H1 (cell line): Measurements from ENCODE around the gene METTL9. TPM values are rescaled to one million over a fixed set of nuclear protein-coding genes. Genes with fewer than 3 reads are reported as not detected.

Source experiments
- CTCF ChIA-PET: fragments of 300-600 bp; sonication (Branson Sonifier 250); formaldehyde crosslinking; loops from one replicate; lab custom pipeline; 2021; ENCODE audit not compliant: partially characterized antibody; lab: Charles Lee
- POLR2A ChIA-PET: fragments of 300-600 bp; sonication (Branson Sonifier 250); formaldehyde crosslinking; loops from one replicate; lab custom pipeline; 2021; ENCODE audit warnings: inconsistent platforms; ENCODE audit not compliant: partially characterized antibody; lab: Charles Lee
- DNase-seq, 2 experiments: peaks; one replicate each; pipeline versions ENCODE4 v3.0.0 to v3.0.0-alpha.2; 2010 to 2022; ENCODE audit warnings: low spot score in 2 of 2, low read depth in 1 of 2, mixed read lengths in 1 of 2
- FAIRE-seq: peaks from 2 replicates; lab custom pipeline; 2011; peaks lifted over from hg19 to GRCh38; lab: Jason Lieb, UNC
- H2AFZ ChIP-seq: 2 replicates; pipeline ENCODE4 v1.8.1; 2012; ENCODE audit warnings: low read length, inconsistent platforms
- H2AK5ac ChIP-seq: 2 replicates; pipeline ENCODE4 v1.6.1; 2013; ENCODE audit warnings: low read depth, low read length
- H2BK120ac ChIP-seq: replicated peaks from 2 replicates; pipeline ENCODE3; 2013; ENCODE audit warnings: low read depth, low read length, inconsistent platforms
- H2BK12ac ChIP-seq: 2 replicates; pipeline ENCODE4 v1.6.1; 2013; ENCODE audit warnings: low read depth, low read length
- H2BK15ac ChIP-seq: 2 replicates; pipeline ENCODE4 v1.6.1; 2013; ENCODE audit warnings: low read length
- H2BK20ac ChIP-seq: 2 replicates; pipeline ENCODE4 v1.6.1; 2013; ENCODE audit warnings: low read length
- H2BK5ac ChIP-seq: 2 replicates; pipeline ENCODE4 v1.6.1; 2013; ENCODE audit warnings: low read depth, low read length
- H3K14ac ChIP-seq: 2 replicates; pipeline ENCODE4 v1.6.1; 2013; ENCODE audit warnings: inconsistent platforms; ENCODE audit not compliant: insufficient read length
- H3K18ac ChIP-seq: 2 replicates; pipeline ENCODE4 v1.6.1; 2013; ENCODE audit warnings: low read length; ENCODE audit errors: extremely low read depth
- H3K23ac ChIP-seq: 2 replicates; pipeline ENCODE4 v1.6.1; 2013; ENCODE audit warnings: inconsistent platforms; ENCODE audit not compliant: insufficient read length
- H3K23me2 ChIP-seq: 2 replicates; pipeline ENCODE4 v1.6.1; 2013; ENCODE audit warnings: low read depth, low read length
- H3K27ac ChIP-seq: 2 replicates; pipeline ENCODE4 v1.6.1; 2011; ENCODE audit warnings: low read depth, low read length, inconsistent platforms
- H3K27me3 ChIP-seq, 4 experiments: replicated peaks in 1 of 4; 1 replicate in 1 of 4; 2 replicates in 3 of 4; pipeline versions ENCODE4 v1.6.1 to v1.8.1; 2011 to 2013; ENCODE audit warnings: low read length in 3 of 4, mild to moderate bottlenecking in 3 of 4, inconsistent platforms in 2 of 4, mixed read lengths in 2 of 4, moderate library complexity in 1 of 4; ENCODE audit not compliant: control insufficient read depth in 3 of 4, insufficient read depth in 3 of 4; ENCODE audit errors: extremely low read depth in 1 of 4
- H3K36me3 ChIP-seq, 4 experiments: 2 replicates each; pipeline versions ENCODE4 v1.6.1 to v1.8.1; 2011 to 2013; ENCODE audit warnings: mild to moderate bottlenecking in 4 of 4, low read length in 3 of 4, moderate library complexity in 2 of 4, control low read depth in 1 of 4, inconsistent platforms in 1 of 4; ENCODE audit not compliant: insufficient read depth in 4 of 4, control insufficient read depth in 2 of 4
- H3K4ac ChIP-seq: replicated peaks from 2 replicates; pipeline ENCODE3; 2013; ENCODE audit warnings: low read length, low read depth, mixed read lengths, inconsistent platforms; ENCODE audit not compliant: insufficient read length
- H3K4me1 ChIP-seq, 4 experiments: replicated peaks in 1 of 4; 1 replicate in 1 of 4; 2 replicates in 3 of 4; pipeline versions ENCODE4 v1.6.1 to v1.8.1; 2011 to 2013; ENCODE audit warnings: low read length in 3 of 4, inconsistent platforms in 2 of 4, mixed read lengths in 1 of 4; ENCODE audit not compliant: insufficient read depth in 4 of 4, control insufficient read depth in 3 of 4
- H3K4me2 ChIP-seq, 2 experiments: 2 replicates each; pipeline versions ENCODE4 v1.6.1 to v1.8.1; 2011 to 2013; ENCODE audit warnings: low read depth in 2 of 2, low read length in 2 of 2, control low read depth in 1 of 2, inconsistent platforms in 1 of 2, mild to moderate bottlenecking in 1 of 2; ENCODE audit not compliant: insufficient read depth in 1 of 2
- H3K4me3 ChIP-seq, 4 experiments: fragments of 200-600, 300-600 bp in 1 of 4; sonication (generic), shearing (Covaris generic), sonication (Bioruptor Twin) in 1 of 4; 2 replicates each; pipeline versions ENCODE4 v1.5.1 to v1.8.1; 2011 to 2016; ENCODE audit warnings: low read length in 4 of 4, low read depth in 3 of 4, control low read depth in 2 of 4, inconsistent platforms in 2 of 4, mild to moderate bottlenecking in 2 of 4, mixed read lengths in 1 of 4, moderate library complexity in 1 of 4; ENCODE audit not compliant: insufficient read depth in 2 of 4; ENCODE audit errors: extremely low read depth in 1 of 4
- H3K56ac ChIP-seq: replicated peaks from 2 replicates; pipeline ENCODE3; 2013; ENCODE audit warnings: low read depth, mild to moderate bottlenecking, mixed read lengths, low read length, inconsistent platforms; ENCODE audit not compliant: insufficient read length
- H3K79me1 ChIP-seq: 2 replicates; pipeline ENCODE4 v1.6.1; 2013; ENCODE audit warnings: low read depth, low read length, control low read depth
- H3K79me2 ChIP-seq, 2 experiments: 2 replicates each; pipeline versions ENCODE4 v1.6.1 to v1.8.1; 2012 to 2013; ENCODE audit warnings: low read length in 2 of 2, mild to moderate bottlenecking in 2 of 2, inconsistent platforms in 1 of 2; ENCODE audit not compliant: insufficient read depth in 2 of 2, control insufficient read depth in 1 of 2
- H3K9ac ChIP-seq, 4 experiments: replicated peaks in 1 of 4; 1 replicate in 1 of 4; 2 replicates in 3 of 4; pipeline versions ENCODE4 v1.6.1 to v1.8.1; 2011 to 2013; ENCODE audit warnings: low read depth in 3 of 4, low read length in 3 of 4, control low read depth in 2 of 4, mild to moderate bottlenecking in 2 of 4, moderate library complexity in 2 of 4, inconsistent platforms in 1 of 4; ENCODE audit errors: extremely low read depth in 1 of 4
- H3K9me3 ChIP-seq, 2 experiments: 2 replicates each; pipeline versions ENCODE4 v1.6.1 to v1.8.1; 2012 to 2013; ENCODE audit warnings: mild to moderate bottlenecking in 2 of 2, moderate library complexity in 2 of 2, control low read depth in 1 of 2, inconsistent platforms in 1 of 2, low read depth in 1 of 2, low read length in 1 of 2, mixed read lengths in 1 of 2; ENCODE audit not compliant: insufficient read depth in 2 of 2
- H4K20me1 ChIP-seq, 2 experiments: replicated peaks in 1 of 2; 2 replicates each; pipeline versions ENCODE3 to v1.8.1; 2011 to 2013; ENCODE audit warnings: inconsistent platforms in 2 of 2, low read length in 2 of 2, mild to moderate bottlenecking in 1 of 2; ENCODE audit not compliant: insufficient read depth in 2 of 2, control insufficient read depth in 1 of 2
- H4K5ac ChIP-seq: 2 replicates; pipeline ENCODE4 v1.6.1; 2013; ENCODE audit warnings: low read length, low read depth, mixed read lengths, inconsistent platforms; ENCODE audit not compliant: insufficient read length
- H4K8ac ChIP-seq: 2 replicates; pipeline ENCODE4 v1.8.0; 2013; ENCODE audit warnings: mild to moderate bottlenecking, moderate library complexity, low read length, inconsistent platforms; ENCODE audit not compliant: insufficient read depth; ENCODE audit errors: extremely low read depth
- H4K91ac ChIP-seq: replicated peaks from 2 replicates; pipeline ENCODE3; 2013; ENCODE audit warnings: low read length, mixed read lengths, inconsistent platforms; ENCODE audit not compliant: insufficient read length
- KDM5A ChIP-seq: fragments of 200-600 bp; IDR thresholded peaks from 2 replicates; pipeline ENCODE4 v1.7.1; 2012; ENCODE audit warnings: mild to moderate bottlenecking, low read length, inconsistent platforms, mixed read lengths
- WGBS, 2 experiments: shearing (Covaris generic) in 1 of 2; methylation state at CpG; one replicate each; pipeline versions ENCODE4 v1.1.6 to v1.1.7; 2013 to 2015; ENCODE audit warnings: low lambda C conversion rate in 2 of 2, mixed read lengths in 2 of 2, inconsistent platforms in 1 of 2, low coverage in 1 of 2, missing lambda C conversion rate in 1 of 2; ENCODE audit not compliant: insufficient replicate concordance in 2 of 2, insufficient coverage in 1 of 2, insufficient read length in 1 of 2; ENCODE audit errors: extremely low coverage in 1 of 2, missing lambda C conversion rate in 1 of 2; 5-methylcytosine and 5-hydroxymethylcytosine counted together
- polyA plus RNA-seq, 7 experiments: library from polyadenylated mRNA; depleted of rRNA in 3 of 7; stranded (reverse) in 5 of 7; unstranded in 2 of 7; fragments of >200 nt in 5 of 7; fragments of 200-250 nt in 2 of 7; gene quantifications; 1 replicate in 5 of 7; 2 replicates in 1 of 7; 4 replicates in 1 of 7; pipeline versions ENCODE4 v1.2.1 to v1.2.3, GENCODE V29; 2011 to 2013; ENCODE audit warnings: missing spikeins in 2 of 7, mixed read lengths in 2 of 7
- total RNA-seq: library from RNA; stranded (reverse); fragmentation: NEBNext Ultra II Directional; extraction: Animal tissue kit (Norgen Biotek cat#: 25700); gene quantifications from 2 replicates; pipeline ENCODE4 v1.2.1, GENCODE V29; 2021

Gene METTL9
- total and polyA plus RNA-seq, 2 of the 8 experiments (the other 6 are each of a cell fraction or from before 2014, with no cell fraction given) = 45.4 to 112 TPM

- H3K36me3 ChIP-seq = no peaks in the 10 kb centered on the region
- POLR2A ChIA-PET = no interaction called here
- no peaks in the 10 kb centered on the region for H3K79me1 ChIP-seq
- no peak overlapping the region for H4K5ac ChIP-seq
- H3K4me2 ChIP-seq = no peak overlapping the region
- no peak overlapping the region for H4K91ac ChIP-seq
- TF ChIP-seq KDM5A = no peak
- H4K20me1 ChIP-seq = no peaks in the 10 kb centered on the region
- no peak overlapping the region for H3K23ac ChIP-seq
- no peak overlapping the region for H3K18ac ChIP-seq
- no peak overlapping the region for H3K4ac ChIP-seq
- no peak overlapping the region for H2BK15ac ChIP-seq
- no peaks in the 10 kb centered on the region for H3K79me2 ChIP-seq
- no peak overlapping the region for H3K9ac ChIP-seq
- H4K8ac ChIP-seq = no peak overlapping the region
- H3K14ac ChIP-seq = no peak overlapping the region
- no peaks in the 10 kb centered on the region for H3K4me1 ChIP-seq
- peaks cover 0 to 1% (median 0%) of the 10 kb centered on the region in 4 experiments; a peak in 1 of 7 replicates for H3K27me3 ChIP-seq
- no peak overlapping the region for H3K56ac ChIP-seq
- CTCF ChIA-PET = interaction anchor here (0.9 to 1.4 kb wide), 5 partner anchors 9 to 1084 kb away, joined by 3 to 5 read pairs (median 4); no protein-coding TSS in a partner anchor
- 94% methylated on average over 2 of the region's 2 CpGs; no CpG with 5 or more reads in 1 of the 2 experiments for WGBS, 2 experiments
- no peak overlapping the region for H2BK5ac ChIP-seq
- H3K23me2 ChIP-seq = no peaks in the 10 kb centered on the region
- no peak overlapping the region for H2BK120ac ChIP-seq
- H3K4me3 ChIP-seq = no peak overlapping the region
- FAIRE-seq (no peak), DNase-seq (no peak)
- no peak overlapping the region for H2AFZ ChIP-seq
- H2BK12ac ChIP-seq = no peak overlapping the region
- H3K27ac ChIP-seq = no peak overlapping the region
- no peak overlapping the region for H2BK20ac ChIP-seq
- no peaks in the 10 kb centered on the region for H3K9me3 ChIP-seq
- H2AK5ac ChIP-seq = no peak overlapping the region
These were observed 38.9 kb upstream of the METTL9 start for GRCh38 chr16:21560462-21560861.
